Stimulated activated CD4-positive, alpha-beta T cell treated with anti-CD3 and anti-CD28 coated beads, Interleukin-4, amount 100 ng/mL, for 1 hour (primary cell): ENCODE results near the gene SLCO1A2.

ENCODE experiments used
- DNase-seq: peaks from one replicate; pipeline ENCODE4 v3.0.0-alpha.2; 2020

SLCO1A2 gene

GRCh38 chr12:21324551-21324950 is 10.2 kb downstream of the SLCO1A2 start:
- no peak for DNase-seq

GRCh38 chr12:21323736-21324135 is 11.0 kb downstream of the SLCO1A2 start:
- no peak for DNase-seq

GRCh38 chr12:21308785-21309184 is 25.9 kb downstream of the SLCO1A2 start:
- DNase-seq, result no peak

GRCh38 chr12:21305661-21306060 is 29.1 kb downstream of the SLCO1A2 start:
- DNase-seq, result no peak

GRCh38 chr12:21300632-21301031 is 34.1 kb downstream of the SLCO1A2 start:
- DNase-seq, result no peak

DNA sequence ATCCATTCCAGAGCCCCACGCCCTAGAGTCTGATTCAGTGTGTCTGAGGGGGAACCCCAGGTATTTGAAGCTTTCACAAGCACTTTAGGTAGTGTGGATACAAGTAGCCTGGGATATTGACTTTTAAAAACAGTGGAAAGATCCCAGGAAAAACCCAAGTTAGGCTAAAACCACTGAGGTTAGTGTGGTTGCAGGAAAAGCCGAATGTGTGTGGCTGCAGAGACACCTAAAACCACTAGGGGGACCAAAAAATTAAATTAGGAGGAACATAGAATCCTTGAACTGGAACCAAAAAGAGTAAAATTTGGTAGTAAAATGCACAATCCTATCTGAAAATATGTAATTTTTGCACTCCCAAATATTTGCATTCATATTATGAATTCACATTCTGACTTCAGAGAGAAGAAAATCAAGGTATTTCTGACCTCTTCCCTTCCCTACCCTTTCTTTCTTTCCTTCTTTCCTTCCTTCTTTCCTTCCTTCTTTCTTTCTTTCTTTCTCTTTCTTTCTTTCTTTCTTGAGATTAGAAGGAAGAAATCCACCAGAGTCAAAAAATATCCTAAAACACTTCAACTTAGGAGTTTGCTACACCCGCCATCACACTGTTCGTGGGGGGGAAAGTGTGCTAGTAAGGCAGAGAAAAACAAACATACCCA is 37.8 kb downstream of the SLCO1A2 start:
- DNase-seq, result no peak

DNA sequence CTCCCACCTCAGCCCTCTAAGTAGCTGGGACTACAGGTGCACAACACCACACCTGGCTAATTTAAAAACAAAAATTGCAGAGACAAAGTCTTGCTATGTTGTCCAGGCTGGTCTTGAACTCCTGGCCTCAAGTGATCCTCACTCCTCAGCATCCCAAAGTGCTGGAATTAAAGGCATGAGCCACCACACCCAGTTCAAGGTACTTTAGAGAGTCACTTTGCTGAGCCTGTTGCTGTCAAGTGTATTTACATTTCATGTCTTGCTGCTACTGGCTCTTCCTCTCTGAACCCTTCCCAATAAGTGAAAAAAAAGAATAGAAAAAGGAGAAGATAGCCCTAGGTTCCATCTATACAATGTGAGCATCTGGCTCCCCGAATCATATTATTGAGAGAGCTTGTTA is 38.4 kb downstream of the SLCO1A2 start:
- no peak for DNase-seq

GRCh38 chr12:21294176-21294575 is 40.5 kb downstream of the SLCO1A2 start:
- DNase-seq, result no peak

DNA sequence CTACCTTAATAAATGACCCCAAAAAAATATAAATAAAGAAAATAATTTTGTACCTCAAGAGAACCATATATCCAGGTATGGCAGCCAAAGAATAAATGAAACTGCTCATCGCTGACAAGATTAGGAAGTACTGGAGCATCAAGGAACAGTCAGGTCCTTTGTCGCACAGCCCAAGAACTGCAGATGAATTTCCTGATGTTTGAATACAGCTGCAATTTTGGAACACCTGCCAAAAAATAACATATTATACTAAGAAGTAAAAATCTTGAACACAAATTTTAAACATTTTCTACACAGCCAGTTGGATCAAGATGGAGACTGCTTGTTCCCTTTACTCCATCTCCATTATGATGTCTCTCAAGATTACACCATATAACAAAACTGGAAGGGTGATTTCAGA is 42.6 kb downstream of the SLCO1A2 start:
- DNase-seq, result no peak

GRCh38 chr12:21289698-21290097 is 45.0 kb downstream of the SLCO1A2 start:
- no peak for DNase-seq

DNA sequence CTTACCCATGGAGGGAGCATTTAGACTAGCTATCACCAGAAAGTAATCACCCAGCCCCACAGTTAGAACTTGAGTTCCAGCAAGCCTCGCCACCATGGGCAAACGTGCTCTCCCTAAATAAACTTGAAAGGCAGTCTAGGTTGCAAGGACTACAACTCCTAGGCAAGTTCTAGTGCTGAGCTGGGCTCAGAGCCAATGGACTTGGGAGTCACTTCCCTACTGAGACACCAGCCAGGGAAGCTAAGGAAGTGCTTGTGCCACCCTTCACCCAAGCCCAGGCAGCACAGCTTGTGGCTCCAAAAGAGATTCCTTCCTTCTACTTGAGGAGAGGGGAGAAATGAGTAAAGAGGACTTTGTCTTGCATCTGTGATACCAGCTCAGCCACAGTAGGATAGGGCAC is 57.9 kb downstream of the SLCO1A2 start:
- DNase-seq, result no peak

- DNase-seq, result no peak
Measured at GRCh38 chr12:21265932-21266331, 68.8 kb downstream of the SLCO1A2 start.

DNA sequence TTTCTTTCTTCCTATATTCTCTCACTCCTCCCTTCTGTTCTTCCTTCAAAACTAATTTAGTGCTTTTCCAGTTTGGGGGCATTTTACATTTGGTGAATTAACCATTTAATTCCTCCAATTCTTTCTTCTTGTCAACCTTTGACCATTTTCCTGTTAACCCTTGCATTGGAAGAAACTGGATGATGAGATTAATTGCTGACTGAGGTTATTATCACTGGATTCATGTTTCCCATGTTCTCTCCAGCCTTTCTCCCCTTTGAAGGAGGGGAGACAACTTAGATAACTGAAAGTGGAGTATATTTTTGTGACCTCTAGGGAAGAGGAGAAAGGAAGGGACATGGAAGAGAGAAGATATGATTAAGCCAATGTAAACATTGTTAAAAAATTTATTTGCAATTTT is 70.5 kb downstream of the SLCO1A2 start:
- no peak for DNase-seq

DNA sequence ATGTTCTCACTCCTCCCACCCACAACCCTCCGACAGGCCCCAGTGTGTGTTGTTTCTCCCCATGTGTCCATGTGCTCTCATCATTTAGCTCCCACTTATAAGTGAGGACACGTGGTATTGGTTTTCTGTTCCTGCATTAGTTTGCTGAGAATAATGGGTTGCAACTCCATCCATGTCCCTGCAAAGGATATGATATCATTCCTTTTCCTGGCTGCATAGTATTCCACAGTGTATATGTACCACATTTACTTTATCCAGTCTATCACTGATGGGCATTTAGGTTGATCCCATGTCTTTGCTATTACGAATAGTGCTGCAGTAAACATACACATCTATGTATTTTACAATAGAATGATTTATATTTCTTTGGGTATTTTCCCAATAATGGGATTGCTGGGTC is 77.5 kb downstream of the SLCO1A2 start:
- DNase-seq, result no peak

DNA sequence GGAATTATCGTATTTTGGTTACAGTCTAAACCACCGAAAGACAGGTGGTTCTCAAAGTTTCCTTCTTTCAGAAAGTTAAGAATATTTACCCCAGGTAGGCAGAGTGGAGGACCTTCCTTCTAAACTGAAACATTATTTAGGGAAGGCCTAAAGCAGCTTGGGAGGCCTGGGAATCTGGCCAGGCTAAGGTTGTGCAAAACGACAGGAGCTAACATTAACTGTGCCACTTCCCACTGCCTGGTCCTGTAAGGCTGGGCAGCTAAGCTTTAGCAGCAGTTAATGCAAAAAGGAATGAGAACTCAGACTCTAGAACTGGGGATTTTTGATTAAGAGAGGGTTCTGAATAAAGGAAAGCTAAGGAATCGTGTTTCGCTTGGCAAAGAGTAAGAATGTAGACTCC is 82.6 kb downstream of the SLCO1A2 start:
- no peak for DNase-seq

- no peak for DNase-seq
Measured at GRCh38 chr12:21248679-21249078, 86.0 kb downstream of the SLCO1A2 start.

DNA sequence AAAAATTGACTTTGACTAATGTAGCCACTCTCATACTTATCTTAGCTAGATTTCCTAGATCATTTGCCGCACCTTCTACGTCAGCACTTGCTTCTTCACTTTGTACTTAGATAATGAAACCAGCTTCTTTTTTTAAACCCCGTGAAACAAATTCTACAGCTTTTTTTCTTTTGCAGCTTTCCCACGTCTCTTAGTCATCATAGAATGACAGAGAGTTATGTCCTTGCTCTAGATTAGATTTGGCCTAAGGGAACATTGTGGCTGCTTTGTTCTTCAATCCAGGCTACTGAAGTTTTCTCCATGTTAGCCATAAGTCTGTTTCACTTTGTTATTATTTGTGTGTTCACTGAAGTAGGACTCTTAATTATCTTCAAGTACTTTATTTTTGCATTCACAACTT is 94.9 kb downstream of the SLCO1A2 start:
- DNase-seq, result no peak

GRCh38 chr12:21234395-21234794 is 100.3 kb downstream of the SLCO1A2 start:
- no peak for DNase-seq

GRCh38 chr12:21223930-21224329 is 110.8 kb downstream of the SLCO1A2 start:
- no peak for DNase-seq

GRCh38 chr12:21221778-21222177 is 112.9 kb downstream of the SLCO1A2 start:
- no peak for DNase-seq

- no peak for DNase-seq
Measured at GRCh38 chr12:21221072-21221471, 113.6 kb downstream of the SLCO1A2 start.

GRCh38 chr12:21220266-21220665 is 114.5 kb downstream of the SLCO1A2 start:
- DNase-seq, result no peak

GRCh38 chr12:21219206-21219605 is 115.5 kb downstream of the SLCO1A2 start:
- no peak for DNase-seq
